Breast epithelium (tissue), 4 donors: ENCODE results near the gene JSRP1. TPM values are rescaled to one million over a fixed set of nuclear protein-coding genes. Genes with fewer than 3 reads are reported as not detected.

Source experiments
- DNase-seq, 2 donors: peaks; one replicate each; pipeline ENCODE4 v3.0.0-alpha.2; 2019; ENCODE audit warnings: low spot score in 2 of 2
- H3K27ac ChIP-seq, 2 donors: fragments of 200-600 bp; sonication (generic) in 1 of 2; one replicate each; pipeline ENCODE4 v1.5.1; 2016 to 2019; ENCODE audit warnings: mild to moderate bottlenecking in 1 of 2
- H3K27me3 ChIP-seq, 2 donors: fragments of 200-600 bp; sonication (generic) in 1 of 2; one replicate each; pipeline versions ENCODE4 v1.5.1 to v1.6.0; 2017 to 2019; ENCODE audit warnings: control low read depth in 1 of 2, mild to moderate bottlenecking in 1 of 2
- H3K36me3 ChIP-seq: fragments of 200-600 bp; one replicate; pipeline ENCODE4 v1.5.1; 2019
- H3K4me1 ChIP-seq, 2 donors: fragments of 200-600 bp; sonication (generic); one replicate each; pipeline ENCODE4 v1.5.1; 2016 to 2019; ENCODE audit warnings: control low read depth in 1 of 2
- H3K4me3 ChIP-seq, 3 donors: fragments of 200-600 bp; sonication (generic); 1 replicate in 2 of 3; 2 replicates in 1 of 3; pipeline ENCODE4 v1.5.1; 2016 to 2019; ENCODE audit warnings: mild to moderate bottlenecking in 3 of 3, moderate library complexity in 2 of 3
- H3K9me3 ChIP-seq, 2 donors: fragments of 200-600 bp; sonication (generic) in 1 of 2; one replicate each; pipeline ENCODE4 v1.5.1; 2016 to 2019; ENCODE audit warnings: control low read depth in 1 of 2
- POLR2A ChIP-seq: fragments of 450-650 bp; IDR thresholded peaks from one replicate; pipeline ENCODE4 v1.6.1; 2016; ENCODE audit warnings: antibody characterized with exemption, mild to moderate bottlenecking, moderate library complexity
- POLR2AphosphoS5 ChIP-seq, 3 donors: sonication (generic); formaldehyde crosslinking; IDR thresholded peaks; one replicate each; pipeline ENCODE4 v1.6.1; 2017; ENCODE audit warnings: antibody characterized with exemption in 3 of 3
- intact Hi-C: fragments of 100-400 bp; cut with DNase I; formaldehyde crosslinking; loops from one replicate; pipeline ENCODE4 v1.15.1; 2023; ENCODE audit warnings: low total_unique reads
- total RNA-seq, 3 donors: library from RNA; depleted of rRNA; stranded (reverse); fragments of >200 nt; gene quantifications; one replicate each; pipeline ENCODE4 v1.1.0, GENCODE V29; 2016
- TF ChIP-seq, protein P1 (sequence below), 3 donors: fragments of 450-650 bp; IDR thresholded peaks; one replicate each; pipeline ENCODE4 v1.5.1; 2016 to 2017; ENCODE audit warnings: antibody characterized with exemption in 3 of 3, mild to moderate bottlenecking in 3 of 3, moderate library complexity in 3 of 3

The JSRP1 gene
- total RNA-seq, 3 donors from 2014 or later = 1.0 to 2.3 TPM; not detected in 1

DNA sequence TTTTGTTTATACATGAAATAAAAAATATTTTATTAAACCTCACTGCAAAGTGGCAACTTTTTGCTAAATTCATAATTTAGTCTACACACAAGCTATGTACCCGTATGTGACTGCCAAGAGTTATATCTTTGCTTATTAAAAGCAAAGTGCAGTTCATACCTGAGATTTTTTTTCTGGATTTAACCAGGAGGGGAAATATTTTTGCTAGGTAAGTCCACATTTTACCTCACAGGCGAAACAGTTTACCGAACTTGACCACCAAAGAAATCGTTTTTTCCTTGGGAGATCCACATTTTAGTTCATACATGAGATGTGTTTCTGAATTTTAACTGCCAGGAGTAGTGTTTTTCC is 12.2 kb upstream of the JSRP1 start:
- DNase-seq = no peak
- Histone ChIP-seq H3K27me3 (no peaks in the 10 kb centered on the region), H3K9me3 (no peaks in the 10 kb centered on the region), H3K4me3 (peak overlapping the region; percentile 76 to 100 (median 82)), H3K27ac (no peak overlapping the region), H3K36me3 (no peaks in the 10 kb centered on the region), H3K4me1 (peaks cover 14 to 17% of the 10 kb centered on the region in 2 donors)
- TF ChIP-seq, protein P1, sequence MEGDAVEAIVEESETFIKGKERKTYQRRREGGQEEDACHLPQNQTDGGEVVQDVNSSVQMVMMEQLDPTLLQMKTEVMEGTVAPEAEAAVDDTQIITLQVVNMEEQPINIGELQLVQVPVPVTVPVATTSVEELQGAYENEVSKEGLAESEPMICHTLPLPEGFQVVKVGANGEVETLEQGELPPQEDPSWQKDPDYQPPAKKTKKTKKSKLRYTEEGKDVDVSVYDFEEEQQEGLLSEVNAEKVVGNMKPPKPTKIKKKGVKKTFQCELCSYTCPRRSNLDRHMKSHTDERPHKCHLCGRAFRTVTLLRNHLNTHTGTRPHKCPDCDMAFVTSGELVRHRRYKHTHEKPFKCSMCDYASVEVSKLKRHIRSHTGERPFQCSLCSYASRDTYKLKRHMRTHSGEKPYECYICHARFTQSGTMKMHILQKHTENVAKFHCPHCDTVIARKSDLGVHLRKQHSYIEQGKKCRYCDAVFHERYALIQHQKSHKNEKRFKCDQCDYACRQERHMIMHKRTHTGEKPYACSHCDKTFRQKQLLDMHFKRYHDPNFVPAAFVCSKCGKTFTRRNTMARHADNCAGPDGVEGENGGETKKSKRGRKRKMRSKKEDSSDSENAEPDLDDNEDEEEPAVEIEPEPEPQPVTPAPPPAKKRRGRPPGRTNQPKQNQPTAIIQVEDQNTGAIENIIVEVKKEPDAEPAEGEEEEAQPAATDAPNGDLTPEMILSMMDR (IDR thresholded peaks at IDR 0.05) = no peak
- no peak for TF ChIP-seq POLR2A
- TF ChIP-seq POLR2AphosphoS5 (IDR thresholded peaks at IDR 0.05) = no peak
- intact Hi-C loops = no loop called here

DNA sequence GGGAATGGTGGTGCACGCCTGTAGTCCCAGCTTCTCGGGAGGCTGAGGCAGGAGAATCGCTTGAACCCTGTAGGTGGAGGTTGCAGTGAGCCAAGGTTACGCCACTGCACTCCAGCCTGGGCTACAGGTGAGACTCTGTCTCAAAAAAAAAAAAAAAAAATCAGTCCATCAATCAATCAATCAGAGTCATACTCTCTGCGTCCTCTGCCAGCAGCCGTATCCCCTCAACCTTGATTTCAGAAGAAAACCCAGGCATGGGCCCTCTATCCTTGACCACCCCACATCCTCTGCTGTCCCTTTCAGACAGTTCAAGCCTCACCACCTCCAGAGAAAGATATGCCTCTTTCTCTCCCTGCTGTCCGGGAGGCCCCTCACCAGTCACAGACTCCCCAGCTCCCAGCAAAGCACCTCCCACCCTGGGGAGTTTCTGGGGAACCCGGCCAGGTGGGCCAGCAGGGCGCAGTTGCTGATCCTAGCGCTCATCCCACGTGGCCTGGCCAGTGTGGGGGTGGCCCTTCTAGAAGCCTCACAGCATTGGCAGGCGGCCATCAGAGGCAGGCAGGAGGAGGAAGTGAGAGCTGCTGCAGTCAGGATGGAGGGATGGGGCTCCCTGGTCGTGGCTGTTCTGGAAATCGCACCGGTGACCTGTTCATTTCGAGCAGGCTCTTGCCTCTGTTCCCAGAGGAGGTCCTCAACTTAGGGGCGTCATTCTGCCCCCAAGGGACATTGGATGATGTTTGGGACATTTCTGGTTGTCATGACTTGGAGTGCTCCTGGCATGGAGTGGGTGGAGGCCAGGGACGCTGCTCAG is 10.2 kb upstream of the JSRP1 start:
- intact Hi-C loops = no loop called here
- TF ChIP-seq POLR2A (no peak), POLR2AphosphoS5 (IDR thresholded peaks at IDR 0.05) (no peak)
- TF ChIP-seq, protein P1 (IDR thresholded peaks at IDR 0.05) = no peak
- Histone ChIP-seq H3K4me1 (peaks cover 4 to 9% of the 10 kb centered on the region in 2 donors), H3K27me3 (no peaks in the 10 kb centered on the region), H3K4me3 (peak overlapping the region in 1 of 3 donors; percentile 12), H3K36me3 (no peaks in the 10 kb centered on the region), H3K9me3 (no peaks in the 10 kb centered on the region), H3K27ac (peak overlapping the region; percentile 2 to 72)
- DNase-seq = peak; percentile 81 to 84

DNA sequence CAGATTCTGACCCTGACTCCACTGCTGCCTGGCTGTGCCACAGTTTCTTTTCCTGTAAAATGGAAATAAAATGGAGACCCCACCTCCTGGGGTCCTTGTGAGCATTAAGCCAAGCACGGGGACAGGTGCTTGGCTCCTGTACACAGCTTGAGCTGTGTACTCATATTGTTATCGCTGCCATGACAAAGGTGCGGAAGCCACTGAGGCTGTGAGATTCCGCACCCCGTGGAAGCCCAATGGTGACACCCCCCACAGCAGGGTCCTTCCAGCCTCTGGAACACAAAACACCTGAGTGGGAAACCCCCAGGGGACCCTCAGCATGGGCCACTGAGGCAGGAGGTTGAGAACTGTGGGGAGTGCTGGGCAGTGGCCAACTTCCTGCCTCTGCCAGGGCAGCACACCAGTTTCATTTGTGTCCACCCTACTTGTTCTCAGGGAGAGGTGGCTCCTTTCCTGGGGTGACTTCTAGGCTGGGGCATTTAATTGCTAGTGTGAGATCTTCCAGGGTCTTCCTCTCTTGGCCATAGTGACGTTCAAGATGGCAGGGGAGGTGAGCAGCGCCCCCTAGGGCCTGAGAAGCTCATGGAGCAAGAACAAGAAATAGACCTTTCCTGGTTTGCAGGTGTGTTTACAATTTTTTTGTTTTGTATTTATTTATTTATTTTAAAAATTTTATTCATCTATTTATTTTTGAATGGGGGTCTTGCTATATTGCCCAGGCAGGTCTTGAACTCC is 5.4 kb upstream of the JSRP1 start:
- peaks cover 0 to 3% of the 10 kb centered on the region in 2 donors for H3K4me1 ChIP-seq
- H3K27me3 ChIP-seq = no peaks in the 10 kb centered on the region
- H3K4me3 ChIP-seq = no peak overlapping the region
- H3K9me3 ChIP-seq = no peaks in the 10 kb centered on the region
- H3K27ac ChIP-seq = no peak overlapping the region
- TF ChIP-seq, protein P1 (IDR thresholded peaks at IDR 0.05) = peak in 1 of 3 donors; percentile 21
- no peak for TF ChIP-seq POLR2A
- no peak for DNase-seq
- intact Hi-C loops = no loop called here
- no peaks in the 10 kb centered on the region for H3K36me3 ChIP-seq

DNA sequence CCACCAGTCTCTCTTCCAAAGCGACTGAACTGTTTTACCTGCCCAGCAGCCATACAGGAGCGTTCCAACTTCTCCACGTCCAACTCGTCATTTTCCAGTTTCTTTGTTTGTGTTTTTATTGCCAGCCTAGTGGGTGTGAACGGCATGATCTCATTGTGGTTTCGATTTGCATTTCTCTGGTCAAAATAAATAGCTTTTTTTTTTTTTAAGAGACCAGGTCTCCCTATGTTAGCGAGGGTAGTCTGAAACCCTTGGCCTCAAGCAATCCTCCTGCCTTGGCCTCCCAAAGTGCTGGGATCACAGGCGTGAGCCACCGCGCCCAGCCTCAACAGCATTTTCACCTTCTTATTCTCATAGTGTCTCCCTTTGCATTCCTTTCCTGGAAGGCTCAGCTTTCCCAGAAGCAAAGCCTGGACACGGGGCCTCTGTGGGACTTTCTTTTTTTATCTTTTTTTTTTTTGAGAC is 4.2 kb upstream of the JSRP1 start:
- TF ChIP-seq POLR2A (no peak), POLR2AphosphoS5 (IDR thresholded peaks at IDR 0.05) (peak in 1 of 3 donors; percentile 19)
- TF ChIP-seq, protein P1 (IDR thresholded peaks at IDR 0.05) = no peak
- DNase-seq = no peak
- H3K9me3 ChIP-seq = no peaks in the 10 kb centered on the region

DNA sequence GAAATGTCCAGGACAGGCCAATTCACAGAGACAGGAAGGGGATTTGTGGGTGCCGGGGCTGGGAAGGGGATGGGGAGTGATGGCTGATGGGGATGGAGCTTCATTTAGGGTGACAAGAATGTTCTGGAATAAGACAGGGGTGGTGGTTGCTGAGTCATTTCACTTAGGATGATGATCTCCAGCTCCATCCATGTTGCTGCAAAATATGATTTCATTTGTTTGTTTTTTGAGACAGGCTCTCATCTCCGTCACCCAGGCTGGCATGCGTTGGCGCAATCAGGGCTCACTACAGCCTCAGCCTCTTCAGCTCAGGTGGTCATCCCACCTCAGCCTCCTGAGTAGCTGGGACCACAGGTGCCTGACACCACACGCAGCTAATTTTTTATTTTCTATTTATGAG is 3.1 kb upstream of the JSRP1 start:
- H3K36me3 ChIP-seq = no peaks in the 10 kb centered on the region
- H3K27me3 ChIP-seq = peaks cover 0 to 3% of the 10 kb centered on the region in 2 donors
- intact Hi-C loops = no loop called here
- TF ChIP-seq POLR2AphosphoS5 (IDR thresholded peaks at IDR 0.05) = no peak
- TF ChIP-seq POLR2A = no peak
- TF ChIP-seq, protein P1 (IDR thresholded peaks at IDR 0.05) = no peak
- no peak overlapping the region for H3K27ac ChIP-seq
- H3K9me3 ChIP-seq = no peaks in the 10 kb centered on the region
- no peak overlapping the region for H3K4me3 ChIP-seq
- no peaks in the 10 kb centered on the region for H3K4me1 ChIP-seq
- DNase-seq = no peak

More for the DNA sequence above, 4.2 kb upstream of the JSRP1 start:
- Histone ChIP-seq H3K27ac (peak overlapping the region; percentile 48 to 49), H3K4me3 (no peak overlapping the region), H3K27me3 (peaks cover 0 to 3% of the 10 kb centered on the region in 2 donors), H3K36me3 (no peaks in the 10 kb centered on the region), H3K4me1 (no peaks in the 10 kb centered on the region)
- intact Hi-C loops = no loop called here
